HG02870 (cell line): Measurements from ENCODE around the gene RAB3IL1.
"Not testable (repeated sequence)": the region's sequence is repeated elsewhere in the genome, so short reads cannot be mapped to it uniquely, and the experiment has no call there.

Experiments used
- ATAC-seq: cut with Tn5 transposase; IDR thresholded peaks from one replicate; pipeline ENCODE4 v1.9.1; 2021; ENCODE audit warnings: mild to moderate bottlenecking, moderate library complexity; ENCODE audit not compliant: unreplicated experiment

Gene RAB3IL1, protein sequence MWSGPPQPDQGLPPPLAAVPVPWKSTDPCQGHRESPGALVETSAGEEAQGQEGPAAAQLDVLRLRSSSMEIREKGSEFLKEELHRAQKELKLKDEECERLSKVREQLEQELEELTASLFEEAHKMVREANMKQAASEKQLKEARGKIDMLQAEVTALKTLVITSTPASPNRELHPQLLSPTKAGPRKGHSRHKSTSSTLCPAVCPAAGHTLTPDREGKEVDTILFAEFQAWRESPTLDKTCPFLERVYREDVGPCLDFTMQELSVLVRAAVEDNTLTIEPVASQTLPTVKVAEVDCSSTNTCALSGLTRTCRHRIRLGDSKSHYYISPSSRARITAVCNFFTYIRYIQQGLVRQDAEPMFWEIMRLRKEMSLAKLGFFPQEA

DNA sequence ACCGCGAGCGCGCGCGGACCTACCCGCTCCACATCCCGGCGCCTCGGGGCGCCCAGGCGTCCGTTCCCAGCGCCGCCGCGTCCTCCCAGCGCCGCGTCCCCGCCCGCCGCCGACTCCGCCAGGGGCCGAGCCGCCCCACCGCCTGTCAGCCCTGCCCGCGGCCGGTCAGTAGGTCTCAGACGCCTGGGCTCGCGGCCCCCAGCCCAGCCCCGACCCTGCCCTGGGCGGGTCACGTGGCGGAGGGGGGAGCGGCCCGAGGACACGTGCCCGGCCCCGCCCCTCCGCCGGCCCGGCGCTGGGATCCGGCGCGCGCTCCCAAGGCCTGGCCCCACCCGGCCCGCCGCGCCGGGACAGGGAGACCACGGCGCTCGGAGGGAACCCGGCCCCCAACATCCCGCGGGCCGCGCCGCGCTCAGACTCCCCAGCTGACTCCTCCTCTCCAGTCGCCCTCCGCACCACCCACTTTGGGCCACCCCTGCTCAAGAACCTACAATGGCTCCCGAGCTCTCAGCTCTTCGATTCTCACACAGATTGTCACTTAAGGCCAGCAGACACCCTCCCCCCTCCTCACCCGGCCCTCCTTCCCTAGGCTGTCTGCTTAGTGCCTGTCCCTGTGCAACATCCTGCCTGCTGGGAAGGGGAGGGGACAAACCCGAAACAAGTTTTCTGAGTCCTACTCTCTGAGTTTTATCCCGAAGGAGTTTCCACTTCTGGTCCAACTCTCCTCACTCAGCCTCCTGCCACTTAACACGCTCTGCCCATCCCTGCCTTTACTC is at the start of gene RAB3IL1:
Gene RAB3IL1, minus strand, starts transcription at position 233 of the 776 bp plus-strand sequence. Its CDS starts 199 bp downstream, at position 34.
- ATAC-seq = no peak

DNA sequence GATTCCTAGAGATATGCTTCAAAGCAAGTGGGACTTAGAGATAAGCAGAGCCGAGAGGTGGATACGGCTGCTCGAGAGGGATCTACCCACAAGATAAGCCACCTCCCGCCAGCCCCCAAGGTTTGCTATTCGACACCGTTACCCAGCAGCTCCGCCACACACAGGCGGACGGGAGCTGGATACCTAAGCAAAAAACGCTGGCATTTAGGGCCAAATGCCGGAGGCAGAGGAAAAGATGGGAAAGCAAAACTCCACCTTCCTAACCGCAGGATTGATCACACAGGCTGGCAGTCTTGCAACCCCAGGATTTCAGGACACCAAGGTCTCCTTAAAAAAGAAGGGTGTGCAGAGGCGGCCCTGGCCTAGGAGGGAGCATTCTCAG is 49.4 kb upstream of the RAB3IL1 start:
- no peak for ATAC-seq

DNA sequence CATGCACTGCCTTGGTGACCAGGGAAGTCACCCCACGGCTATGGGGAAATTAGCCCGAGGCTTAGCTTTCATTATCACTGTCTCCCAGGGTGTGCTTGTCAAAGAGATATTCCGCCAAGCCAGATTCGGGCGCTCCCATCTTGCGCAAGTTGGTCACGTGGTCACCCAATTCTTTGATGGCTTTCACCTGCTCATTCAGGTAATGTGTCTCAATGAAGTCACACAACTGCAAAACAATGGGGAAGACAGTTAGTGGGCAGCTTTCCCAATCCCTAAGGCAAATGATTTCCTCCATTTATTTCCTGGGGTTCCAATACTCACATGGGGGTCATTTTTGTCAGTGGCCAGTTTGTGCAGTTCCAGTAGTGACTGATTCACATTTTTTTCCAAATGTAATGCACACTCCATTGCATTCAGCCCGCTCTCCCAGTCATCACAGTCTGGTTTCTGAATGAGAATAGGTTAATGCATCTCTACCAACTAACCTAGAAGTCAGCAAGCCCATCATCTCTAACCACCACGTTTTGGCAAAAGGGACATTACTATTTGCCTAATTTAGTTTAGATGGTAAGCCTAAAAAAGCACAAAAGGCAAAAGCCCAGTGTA is 47.4 kb upstream of the RAB3IL1 start:
- not testable (repeated sequence) for ATAC-seq

DNA sequence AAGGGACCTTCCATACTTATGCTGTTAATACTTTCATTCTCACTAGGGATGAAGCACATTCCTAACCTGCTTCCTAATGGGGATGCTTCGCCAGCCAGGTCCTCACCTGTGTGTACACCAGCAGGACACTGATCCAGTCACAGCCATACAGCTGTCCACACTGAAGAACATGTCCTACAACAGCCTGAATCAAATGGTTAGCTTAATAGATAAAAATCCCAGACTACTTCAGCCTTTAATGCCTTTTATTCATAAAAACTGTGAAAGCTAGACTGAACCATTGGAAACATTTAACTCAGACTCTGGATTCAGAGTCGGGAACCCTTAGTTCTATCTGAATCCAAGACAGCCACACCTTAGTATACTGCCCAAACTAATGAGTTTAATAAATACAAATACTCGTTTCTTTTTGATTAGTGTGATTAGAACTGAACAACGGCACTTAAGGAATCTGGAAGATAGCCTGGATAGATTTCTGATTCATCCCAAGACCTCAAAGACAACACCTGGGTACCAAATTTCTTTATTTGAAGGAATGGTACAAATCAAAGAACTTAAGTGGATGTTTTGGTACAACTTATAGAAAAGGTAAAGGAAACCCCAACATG is 46.8 kb upstream of the RAB3IL1 start:
- ATAC-seq = no peak

DNA sequence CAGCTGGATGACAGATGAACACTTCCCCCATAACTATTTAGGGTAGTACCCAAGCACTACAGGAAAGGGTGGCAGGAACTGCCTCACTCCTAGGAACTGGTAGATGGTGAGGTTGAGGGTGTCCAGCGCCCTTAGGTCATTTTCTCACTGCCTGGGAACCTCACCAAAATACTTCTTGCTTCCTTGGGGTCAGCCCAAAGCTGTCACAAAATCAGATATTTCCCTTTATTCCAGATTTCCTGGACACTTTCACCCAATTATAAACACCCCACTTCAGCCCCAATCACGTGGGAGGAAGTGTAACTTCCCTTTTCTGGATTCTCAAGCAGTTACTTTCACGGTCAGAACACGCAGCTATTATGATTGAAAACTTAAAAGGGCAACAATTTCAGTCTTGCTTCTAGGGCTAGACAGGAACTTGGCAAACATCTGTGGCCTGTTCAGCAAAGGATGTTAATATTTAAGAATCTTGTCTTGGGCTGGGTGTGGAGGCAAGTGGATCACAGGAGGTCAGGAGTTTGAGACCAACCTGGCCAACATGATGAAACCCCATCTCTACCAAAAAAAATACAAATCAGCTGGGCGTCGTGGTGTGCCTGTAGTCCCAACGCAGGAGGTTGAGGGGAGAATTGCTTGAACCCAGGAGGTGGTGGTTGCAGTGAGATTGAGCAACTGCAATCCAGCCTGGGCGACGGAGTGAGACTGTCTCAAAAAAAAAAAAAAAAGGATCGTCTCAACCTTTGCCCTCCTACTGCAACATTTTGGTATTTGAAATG is 46.1 kb upstream of the RAB3IL1 start:
- ATAC-seq = no peak

DNA sequence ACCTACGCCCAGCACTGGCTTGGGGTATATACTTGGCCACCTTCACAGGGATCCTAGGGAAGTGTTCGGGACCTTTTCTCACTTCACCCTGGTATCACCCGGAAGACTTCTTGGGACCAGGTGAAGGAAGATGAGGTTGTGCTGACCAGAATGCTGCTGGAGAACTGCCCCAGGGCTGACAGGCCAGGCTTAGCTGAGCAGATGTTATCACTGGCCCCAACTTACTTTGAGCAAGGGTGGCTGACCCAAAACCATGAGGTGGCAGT is 45.6 kb upstream of the RAB3IL1 start:
- ATAC-seq = no peak

DNA sequence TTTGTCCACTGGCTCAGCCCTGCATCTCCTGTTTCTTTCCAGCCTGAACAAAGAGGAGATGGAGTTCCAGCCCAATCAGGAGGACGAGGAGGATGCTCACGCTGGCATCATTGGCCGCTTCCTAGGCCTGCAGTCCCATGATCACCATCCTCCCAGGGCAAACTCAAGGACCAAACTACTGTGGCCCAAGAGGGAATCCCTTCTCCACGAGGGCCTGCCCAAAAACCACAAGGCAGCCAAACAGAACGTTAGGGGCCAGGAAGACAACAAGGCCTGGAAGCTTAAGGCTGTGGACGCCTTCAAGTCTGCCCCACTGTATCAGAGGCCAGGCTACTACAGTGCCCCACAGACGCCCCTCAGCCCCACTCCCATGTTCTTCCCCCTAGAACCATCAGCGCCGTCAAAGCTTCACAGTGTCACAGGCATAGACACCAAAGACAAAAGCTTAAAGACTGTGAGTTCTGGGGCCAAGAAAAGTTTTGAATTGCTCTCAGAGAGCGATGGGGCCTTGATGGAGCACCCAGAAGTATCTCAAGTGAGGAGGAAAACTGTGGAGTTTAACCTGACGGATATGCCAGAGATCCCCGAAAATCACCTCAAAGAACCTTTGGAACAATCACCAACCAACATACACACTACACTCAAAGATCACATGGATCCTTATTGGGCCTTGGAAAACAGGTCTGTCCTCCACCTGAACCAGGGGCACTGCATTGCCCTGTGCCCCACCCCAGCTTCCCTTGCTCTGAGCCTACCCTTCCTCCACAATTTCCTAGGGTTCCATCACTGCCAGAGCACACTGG is 45.0 kb upstream of the RAB3IL1 start:
- ATAC-seq = no peak

DNA sequence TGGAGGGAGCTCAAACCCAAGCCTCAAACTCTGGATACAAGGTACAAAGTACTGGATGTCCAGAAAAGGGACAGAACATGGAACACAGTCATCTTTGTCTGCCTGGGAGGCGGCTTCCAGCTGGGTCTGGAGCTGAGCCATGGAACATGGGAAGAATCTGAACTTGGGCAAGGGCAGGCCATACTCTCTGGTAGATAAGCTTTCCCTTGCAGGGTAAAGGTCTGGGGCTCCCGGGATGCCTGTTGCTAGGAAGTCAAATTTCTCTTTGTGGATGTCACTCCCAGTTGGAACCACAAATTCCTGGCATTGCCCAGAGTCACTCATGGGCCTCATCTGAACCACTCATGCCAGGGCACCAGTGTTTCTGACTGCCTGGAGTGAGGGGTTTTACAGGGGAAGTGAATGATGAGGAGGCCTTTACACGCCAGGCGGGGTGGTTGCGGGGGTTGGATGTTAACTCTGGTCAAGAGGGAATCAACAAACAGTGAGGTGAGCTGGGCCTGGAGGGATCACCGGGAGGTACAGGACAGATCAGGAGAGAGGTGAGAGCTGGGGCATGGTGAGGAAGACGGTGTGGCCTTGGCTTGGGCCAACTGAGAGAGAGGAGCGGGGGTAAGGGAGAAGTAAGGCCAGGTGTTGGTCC is 44.3 kb upstream of the RAB3IL1 start:
- no peak for ATAC-seq

DNA sequence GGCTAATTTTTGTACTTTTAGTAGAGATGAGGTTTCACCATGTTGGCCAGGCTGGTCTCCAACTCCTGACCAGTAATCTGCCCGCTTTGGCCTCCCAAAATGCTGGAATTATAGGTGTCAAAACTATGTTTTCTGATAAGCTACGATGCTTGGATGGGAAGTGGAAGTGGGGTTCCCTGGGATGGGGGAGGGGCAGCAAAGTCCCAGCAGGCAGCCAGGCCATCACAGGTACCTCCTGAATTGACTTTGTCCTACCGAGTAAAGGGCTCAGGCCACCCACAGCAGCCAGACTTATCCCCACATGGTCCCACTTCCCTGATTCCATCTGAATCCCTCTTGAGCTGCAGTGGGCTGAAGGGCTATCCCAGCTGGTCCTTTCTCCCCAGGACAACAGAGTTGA is 43.2 kb upstream of the RAB3IL1 start:
- no peak for ATAC-seq

DNA sequence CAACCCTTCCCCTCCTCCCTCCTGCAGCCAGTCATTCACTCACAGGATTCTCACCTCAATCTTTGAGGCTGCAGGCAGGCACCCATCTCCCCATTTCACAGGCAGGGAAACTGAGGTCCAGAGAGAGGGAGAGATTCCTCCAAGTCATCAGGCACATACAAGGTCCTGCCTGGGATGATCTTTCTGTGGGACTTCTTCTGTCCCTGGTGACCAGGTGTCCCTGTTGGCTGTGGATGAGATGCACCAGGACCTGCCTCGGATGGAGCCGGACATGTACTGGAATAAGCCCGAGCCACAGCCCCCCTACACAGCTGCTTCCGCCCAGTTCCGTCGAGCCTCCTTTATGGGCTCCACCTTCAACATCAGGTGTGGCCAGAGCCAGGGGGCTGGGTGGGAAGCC is 42.3 kb upstream of the RAB3IL1 start:
- ATAC-seq = no peak

DNA sequence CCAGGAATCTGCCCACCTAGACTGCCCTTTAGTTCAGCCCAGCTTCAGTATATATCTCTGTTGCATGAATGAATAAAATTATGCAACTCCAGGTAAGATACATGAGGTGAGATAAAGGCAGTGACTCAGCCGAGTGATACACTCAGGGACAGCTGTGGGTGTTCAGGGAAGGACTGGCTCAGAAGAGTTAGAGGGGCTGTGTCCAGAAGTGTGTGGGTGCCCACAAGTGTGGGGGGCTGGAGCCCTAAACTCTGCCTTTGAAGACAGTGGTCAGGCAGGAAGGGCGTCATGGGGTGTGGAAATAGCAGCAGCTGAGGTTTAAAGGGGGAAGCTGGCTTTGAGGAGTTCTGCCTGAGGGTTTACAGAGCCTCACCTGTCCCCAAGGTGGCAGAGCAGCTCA is 41.7 kb upstream of the RAB3IL1 start:
- ATAC-seq = no peak

DNA sequence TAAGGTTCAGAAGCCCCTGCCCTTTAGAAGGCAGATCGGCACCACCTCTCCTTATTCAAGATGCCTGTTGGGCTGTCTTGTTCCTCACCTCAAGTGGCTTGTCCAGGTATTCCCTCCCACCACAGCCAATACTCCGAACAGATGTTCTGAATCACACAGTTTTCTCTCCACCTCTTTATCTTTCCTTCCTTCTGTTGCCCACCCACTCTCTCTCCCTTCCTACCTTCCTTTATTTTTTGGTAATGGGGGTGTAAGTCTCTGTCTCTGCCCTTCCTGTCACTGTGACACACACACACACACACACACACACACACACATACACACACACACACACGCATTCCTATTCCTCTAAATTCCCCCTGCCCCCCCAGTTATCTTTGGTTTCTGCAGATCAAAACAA is 41.2 kb upstream of the RAB3IL1 start:
- no peak for ATAC-seq

DNA sequence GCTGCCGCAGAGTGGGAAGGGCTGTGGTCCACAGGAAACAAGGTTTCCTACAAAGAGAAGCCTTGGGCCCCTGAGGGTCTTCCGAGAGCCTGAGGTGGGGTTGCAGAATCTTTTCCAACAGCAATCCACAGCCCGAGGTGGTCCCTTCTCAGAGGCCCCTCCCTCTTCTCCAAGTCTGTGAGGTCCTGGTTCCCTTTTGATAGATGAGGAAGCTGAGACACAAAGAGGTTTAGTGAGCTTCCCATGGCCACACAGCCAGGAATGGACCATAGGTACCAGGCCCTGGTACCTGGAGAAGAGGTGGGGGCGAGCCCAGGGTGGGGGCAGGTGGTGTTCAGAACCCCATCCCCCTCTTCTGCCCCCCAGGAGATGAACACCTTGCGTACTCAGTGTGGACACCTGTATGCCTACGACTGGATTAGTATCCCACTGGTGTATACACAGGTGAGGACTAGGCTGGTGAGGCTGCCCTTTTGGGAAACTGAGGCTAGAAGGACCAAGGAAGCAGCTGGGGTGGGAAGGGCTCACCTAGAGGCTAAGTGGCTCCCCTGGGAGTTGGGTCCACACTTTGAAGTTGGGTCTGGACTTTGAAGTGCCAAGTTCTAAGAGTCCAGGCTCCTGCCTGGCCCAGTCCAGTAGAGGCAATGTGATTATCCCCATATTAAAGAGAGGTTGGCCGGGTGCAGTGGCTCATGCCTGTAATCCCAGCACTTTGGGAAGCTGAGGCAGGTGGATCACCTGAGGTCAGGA is 39.8 kb upstream of the RAB3IL1 start:
- no peak for ATAC-seq

DNA sequence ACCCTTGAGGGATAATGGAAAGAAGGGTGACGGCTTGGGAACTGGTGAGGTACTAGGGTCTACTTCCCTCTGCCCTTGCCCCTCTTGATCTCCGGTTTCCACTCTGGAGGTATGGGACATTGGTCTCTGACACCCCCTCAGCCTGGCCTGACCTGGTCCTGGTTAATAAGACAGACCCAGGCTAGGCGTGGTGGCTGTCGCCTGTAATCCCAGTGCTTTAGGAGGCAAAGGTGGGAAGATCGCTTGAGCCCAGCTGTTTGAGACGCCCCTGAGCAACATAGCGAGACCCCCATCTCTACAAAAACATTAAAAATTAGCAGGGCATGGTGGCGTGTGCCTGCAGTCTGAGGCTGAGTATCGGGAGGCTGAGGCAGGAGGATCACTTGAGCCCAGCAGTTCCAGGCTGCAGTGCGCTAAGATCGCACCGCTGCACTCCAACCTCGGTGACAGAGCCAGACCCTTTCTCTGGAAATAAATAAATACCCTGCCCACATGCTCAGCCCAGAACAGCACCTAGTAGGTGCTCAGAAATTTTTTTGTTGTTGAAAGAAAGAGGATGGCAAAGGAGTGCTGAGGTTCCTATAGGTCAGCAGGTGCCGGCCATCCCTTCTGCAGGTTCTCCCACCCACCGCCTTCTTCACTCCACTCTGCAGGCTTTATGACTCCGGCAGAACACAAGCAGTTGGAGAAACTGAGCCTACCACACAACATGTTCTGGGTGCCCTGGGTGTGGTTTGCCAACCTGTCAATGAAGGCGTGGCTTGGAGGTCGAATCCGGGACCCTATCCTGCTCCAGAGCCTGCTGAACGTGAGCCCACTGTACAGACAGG is 39.0 kb upstream of the RAB3IL1 start:
- no peak for ATAC-seq

DNA sequence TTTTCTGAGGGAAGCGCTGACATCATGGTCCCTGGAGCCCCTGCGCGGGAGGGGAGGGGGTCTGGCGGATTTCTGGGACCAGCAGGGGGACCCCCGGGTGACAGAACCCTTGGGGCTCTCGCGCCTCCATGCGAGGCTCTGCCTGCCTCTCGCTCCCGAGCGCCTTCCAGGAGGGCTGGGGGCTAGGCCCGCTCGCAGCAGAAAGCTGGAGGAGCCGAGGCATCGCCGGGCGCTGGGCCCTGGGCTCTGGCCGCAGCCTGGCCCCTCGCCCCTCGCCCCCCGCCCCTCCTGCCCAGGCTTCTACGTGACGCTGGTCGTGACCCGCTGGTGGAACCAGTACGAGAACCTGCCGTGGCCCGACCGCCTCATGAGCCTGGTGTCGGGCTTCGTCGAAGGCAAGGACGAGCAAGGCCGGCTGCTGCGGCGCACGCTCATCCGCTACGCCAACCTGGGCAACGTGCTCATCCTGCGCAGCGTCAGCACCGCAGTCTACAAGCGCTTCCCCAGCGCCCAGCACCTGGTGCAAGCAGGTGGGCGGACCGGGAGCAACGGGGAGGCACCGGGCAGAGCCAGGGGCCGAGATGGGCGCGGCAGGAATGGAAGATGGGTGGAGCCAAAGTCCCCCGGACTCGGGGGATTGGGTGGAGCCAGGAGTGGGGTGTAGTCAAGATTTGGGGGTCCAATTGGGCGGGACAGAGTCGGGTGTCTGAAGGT is 38.2 kb upstream of the RAB3IL1 start:
- no peak for ATAC-seq

DNA sequence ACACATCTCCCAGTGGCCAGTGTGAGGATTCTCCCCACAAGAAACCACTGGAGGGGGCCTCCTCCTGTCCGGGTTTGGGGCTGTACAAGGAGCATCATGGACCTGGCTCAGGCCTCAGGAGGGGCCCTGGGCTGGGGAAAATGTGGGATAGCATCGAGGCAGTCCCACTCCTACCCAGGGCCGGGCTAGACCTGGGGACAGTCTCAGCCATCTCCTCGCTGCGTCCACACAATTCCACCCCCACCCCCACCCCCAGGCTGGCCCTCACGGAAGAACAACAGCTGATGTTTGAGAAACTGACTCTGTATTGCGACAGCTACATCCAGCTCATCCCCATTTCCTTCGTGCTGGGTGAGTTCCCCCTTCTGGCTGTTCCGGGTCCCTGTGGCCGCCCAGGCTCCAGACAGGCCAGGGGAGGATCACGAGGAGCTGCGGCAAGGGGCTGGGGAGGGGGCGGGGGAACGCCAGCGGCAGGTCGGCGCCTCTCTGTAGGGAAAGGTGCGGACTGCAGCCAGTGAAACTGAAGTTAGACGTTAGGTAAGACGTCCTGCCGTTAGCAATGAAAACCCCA is 37.6 kb upstream of the RAB3IL1 start:
- no peak for ATAC-seq
